ENCODE results near the gene KRT32.

The KRT32 gene

DNA sequence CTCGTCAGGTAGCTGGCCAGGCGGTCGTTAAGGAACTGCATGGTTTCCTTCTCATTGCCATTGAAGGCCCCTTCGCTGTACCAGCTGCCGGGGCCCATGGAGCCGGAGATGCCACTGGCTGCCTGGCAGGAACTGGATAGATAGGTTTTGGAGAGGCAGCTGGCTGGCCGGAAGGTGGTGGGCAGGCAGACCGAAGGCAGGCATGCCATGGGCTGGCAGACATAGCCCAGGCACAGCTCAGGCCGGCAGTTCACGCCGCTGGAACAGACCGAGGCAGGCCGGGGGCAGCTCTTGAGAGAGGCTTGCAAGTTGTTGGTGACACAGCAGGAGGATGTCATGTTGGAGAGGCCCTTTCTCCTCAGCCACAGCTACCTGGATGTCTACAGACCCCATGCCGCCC lies at the start of gene KRT32:
KRT32 (minus strand) TSS at position 399 of the 400 bp plus-strand sequence; CDS start at position 338, 61 bp downstream.
- H3K4me3 ChIP-seq (ENCODE audit: low read length), result no peak within 1 kb of the TSS
- no peak within 1 kb of the TSS for H3K27ac ChIP-seq (ENCODE audit: low read depth, low read length)
- H3K27me3 ChIP-seq (ENCODE audit: control insufficient read depth, insufficient read depth, low read length), result no peaks in the 10 kb centered on the region
- H3K4me1 ChIP-seq (ENCODE audit: control insufficient read depth, insufficient read depth, low read length), result no peaks in the 10 kb centered on the region
- H3K36me3 ChIP-seq (ENCODE audit: control insufficient read depth, insufficient read depth, low read length), result no peaks in the 10 kb centered on the region
- H3K9ac ChIP-seq (ENCODE audit: low read length), result no peak within 1 kb of the TSS

DNA sequence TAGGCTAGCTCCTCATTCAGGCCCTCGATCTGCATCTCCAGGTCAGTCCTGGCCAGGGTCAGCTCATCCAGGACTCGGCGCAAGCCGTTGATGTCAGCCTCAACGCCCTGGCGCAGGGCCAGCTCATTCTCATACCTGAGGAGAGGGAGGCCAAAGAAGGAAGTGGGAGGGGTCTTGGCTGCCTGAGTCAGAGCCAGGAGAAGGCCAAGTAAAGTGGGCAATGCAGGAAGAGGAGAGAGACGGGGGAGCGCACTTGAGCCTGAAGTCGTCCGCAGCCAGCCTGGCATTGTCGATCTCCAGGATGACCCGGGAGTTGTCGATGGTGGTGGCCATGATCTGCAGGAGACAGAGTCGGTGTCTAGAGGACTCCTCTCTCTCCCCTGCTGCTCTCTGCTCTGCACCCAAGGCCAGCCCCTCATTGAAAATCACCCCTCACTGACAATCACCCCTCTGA lies 49.7 kb upstream of the KRT32 start:
- no peak overlapping the region for H3K4me3 ChIP-seq (ENCODE audit: low read length)
- no peaks in the 10 kb centered on the region for H3K4me1 ChIP-seq (ENCODE audit: control insufficient read depth, insufficient read depth, low read length)
- no peaks in the 10 kb centered on the region for H3K27me3 ChIP-seq (ENCODE audit: control insufficient read depth, insufficient read depth, low read length)
- H3K9ac ChIP-seq (ENCODE audit: low read length), result no peak overlapping the region
- no peak overlapping the region for H3K27ac ChIP-seq (ENCODE audit: low read depth, low read length)
- H3K36me3 ChIP-seq (ENCODE audit: control insufficient read depth, insufficient read depth, low read length), result no peaks in the 10 kb centered on the region

DNA sequence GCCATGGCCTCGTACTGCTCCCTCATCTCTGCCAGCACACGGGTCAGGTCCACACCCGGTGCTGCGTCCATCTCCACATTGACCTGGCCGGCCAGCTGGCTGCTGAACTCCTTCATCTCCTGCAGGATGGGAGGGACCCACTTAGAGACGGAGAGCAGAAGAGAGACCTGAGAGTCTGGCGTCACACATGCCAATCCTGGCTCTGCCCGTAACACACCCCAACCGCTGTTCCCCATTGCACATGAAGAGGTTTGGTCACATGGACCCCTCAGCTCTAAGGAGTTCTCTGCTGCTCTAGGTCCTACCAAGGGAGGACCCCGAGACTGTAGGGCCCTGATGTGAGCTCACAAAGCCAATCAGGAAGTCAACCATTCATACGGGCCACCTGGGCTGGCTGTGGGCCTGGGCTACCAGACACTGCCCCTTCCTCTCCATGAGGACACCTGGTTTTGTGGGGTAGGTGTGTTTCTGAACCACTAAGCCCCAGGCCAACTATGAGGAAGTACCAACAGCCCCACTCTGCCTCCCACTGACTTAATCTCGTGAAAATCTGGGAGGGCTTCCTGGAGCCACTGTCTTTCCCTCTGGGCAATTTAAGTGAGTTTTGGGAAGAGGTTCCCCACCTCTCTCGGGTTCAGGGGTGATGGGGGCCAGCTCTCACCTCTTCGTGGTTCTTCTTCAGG lies 49.1 kb upstream of the KRT32 start:
- no peak overlapping the region for H3K4me3 ChIP-seq (ENCODE audit: low read length)
- H3K27me3 ChIP-seq (ENCODE audit: control insufficient read depth, insufficient read depth, low read length), result no peaks in the 10 kb centered on the region
- no peaks in the 10 kb centered on the region for H3K36me3 ChIP-seq (ENCODE audit: control insufficient read depth, insufficient read depth, low read length)
- no peaks in the 10 kb centered on the region for H3K4me1 ChIP-seq (ENCODE audit: control insufficient read depth, insufficient read depth, low read length)
- no peak overlapping the region for H3K9ac ChIP-seq (ENCODE audit: low read length)
- H3K27ac ChIP-seq (ENCODE audit: low read depth, low read length), result no peak overlapping the region

DNA sequence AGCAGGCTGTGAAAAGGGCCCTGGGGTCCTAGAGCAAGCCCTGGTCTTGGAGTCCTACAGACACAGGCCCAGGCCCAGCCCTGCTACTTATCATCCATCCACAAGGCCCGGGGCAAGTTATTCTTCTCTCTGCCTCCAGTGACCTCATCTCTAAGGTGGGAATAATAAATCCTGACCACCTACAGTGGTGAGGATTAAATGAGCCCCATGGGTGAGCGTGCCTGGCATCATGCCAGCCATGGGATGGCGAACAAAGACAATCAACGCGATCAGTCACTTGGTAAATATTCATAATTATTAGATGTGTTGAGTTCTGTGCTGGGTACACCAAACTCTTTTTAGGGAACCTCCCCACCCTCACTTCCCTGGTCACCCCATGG lies 46.0 kb upstream of the KRT32 start:
- H3K27ac ChIP-seq (ENCODE audit: low read depth, low read length), result no peak overlapping the region
- no peaks in the 10 kb centered on the region for H3K36me3 ChIP-seq (ENCODE audit: control insufficient read depth, insufficient read depth, low read length)
- H3K27me3 ChIP-seq (ENCODE audit: control insufficient read depth, insufficient read depth, low read length), result no peaks in the 10 kb centered on the region
- H3K9ac ChIP-seq (ENCODE audit: low read length), result no peak overlapping the region
- no peaks in the 10 kb centered on the region for H3K4me1 ChIP-seq (ENCODE audit: control insufficient read depth, insufficient read depth, low read length)
- no peak overlapping the region for H3K4me3 ChIP-seq (ENCODE audit: low read length)

DNA sequence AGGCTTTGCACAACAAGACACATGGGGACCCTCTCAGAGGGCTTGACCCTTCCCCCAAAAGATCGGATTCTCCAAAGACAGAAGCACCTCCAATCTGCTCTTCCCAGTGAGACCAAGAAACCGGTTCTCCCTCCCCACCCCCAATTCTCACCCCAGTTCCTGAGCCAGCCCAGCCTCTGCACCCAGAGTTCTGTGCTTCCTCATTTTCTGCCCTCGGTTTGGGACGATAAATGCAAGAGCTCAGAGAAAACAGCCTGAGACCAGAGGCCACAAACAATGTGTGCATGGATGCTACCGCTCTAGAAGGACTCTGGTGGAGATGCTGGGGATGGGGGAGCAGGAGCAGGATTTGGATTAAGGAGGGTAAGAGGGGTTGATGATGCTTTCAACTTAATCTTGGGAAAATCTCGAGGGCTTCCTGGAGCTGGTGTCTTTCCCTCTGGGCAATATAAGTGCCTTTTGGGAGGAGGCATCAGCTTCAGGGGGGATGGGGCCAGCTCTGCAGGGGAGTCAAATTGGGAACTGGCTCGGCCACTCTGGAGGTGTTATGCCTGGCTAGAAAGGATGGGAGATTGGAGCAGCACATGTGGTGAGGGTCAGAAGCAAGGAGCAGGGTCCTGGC lies 45.5 kb upstream of the KRT32 start:
- H3K4me1 ChIP-seq (ENCODE audit: control insufficient read depth, insufficient read depth, low read length), result no peaks in the 10 kb centered on the region
- H3K27me3 ChIP-seq (ENCODE audit: control insufficient read depth, insufficient read depth, low read length), result no peaks in the 10 kb centered on the region
- H3K9ac ChIP-seq (ENCODE audit: low read length), result no peak overlapping the region
- H3K27ac ChIP-seq (ENCODE audit: low read depth, low read length), result no peak overlapping the region
- no peaks in the 10 kb centered on the region for H3K36me3 ChIP-seq (ENCODE audit: control insufficient read depth, insufficient read depth, low read length)
- H3K4me3 ChIP-seq (ENCODE audit: low read length), result no peak overlapping the region

DNA sequence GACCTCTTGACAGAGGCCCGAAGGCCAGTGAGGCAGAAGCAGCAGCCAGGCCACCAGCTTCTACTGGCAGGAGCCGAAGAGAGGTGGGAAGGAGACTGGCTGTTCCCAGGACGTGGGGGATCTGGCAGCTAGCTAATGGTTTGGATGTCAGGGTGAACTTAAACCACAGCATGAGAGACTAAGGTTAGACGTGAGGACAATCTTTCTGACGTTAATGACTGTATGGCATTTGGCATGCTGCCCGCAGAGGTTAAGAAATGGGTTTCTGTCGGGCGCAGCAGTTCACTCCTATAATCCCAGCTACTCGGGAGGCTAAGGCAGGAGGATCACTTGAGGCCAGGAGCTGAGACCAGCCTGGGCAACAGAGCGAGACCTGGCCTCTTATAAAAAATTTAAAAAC lies 44.5 kb upstream of the KRT32 start:
- H3K9ac ChIP-seq (ENCODE audit: low read length), result no peak overlapping the region
- H3K4me3 ChIP-seq (ENCODE audit: low read length), result no peak overlapping the region
- no peaks in the 10 kb centered on the region for H3K4me1 ChIP-seq (ENCODE audit: control insufficient read depth, insufficient read depth, low read length)
- no peak overlapping the region for H3K27ac ChIP-seq (ENCODE audit: low read depth, low read length)
- no peaks in the 10 kb centered on the region for H3K36me3 ChIP-seq (ENCODE audit: control insufficient read depth, insufficient read depth, low read length)
- no peaks in the 10 kb centered on the region for H3K27me3 ChIP-seq (ENCODE audit: control insufficient read depth, insufficient read depth, low read length)

DNA sequence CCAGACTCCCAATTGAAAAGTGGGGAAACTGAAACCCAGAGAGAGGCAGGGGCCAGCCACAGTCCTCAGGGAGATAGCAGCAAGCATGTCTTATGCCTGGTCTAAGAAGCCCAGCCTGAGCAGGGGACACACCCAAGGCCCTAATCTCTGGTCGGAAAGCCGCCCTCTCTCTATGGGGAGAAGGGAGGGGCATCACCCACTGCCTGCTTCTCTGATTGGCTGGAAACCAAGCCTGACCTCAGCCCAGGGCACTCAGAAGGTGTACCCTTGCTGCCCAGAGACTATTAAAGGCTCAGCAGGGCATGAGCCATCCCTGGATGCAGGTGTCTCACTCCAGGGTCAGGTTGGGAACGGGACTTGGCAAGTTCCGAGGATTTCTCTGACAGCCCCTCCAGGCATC lies 43.9 kb upstream of the KRT32 start:
- Histone ChIP-seq H3K27me3 (ENCODE audit: control insufficient read depth, insufficient read depth, low read length) (no peaks in the 10 kb centered on the region), H3K9ac (ENCODE audit: low read length) (no peak overlapping the region), H3K36me3 (ENCODE audit: control insufficient read depth, insufficient read depth, low read length) (no peaks in the 10 kb centered on the region), H3K27ac (ENCODE audit: low read depth, low read length) (no peak overlapping the region), H3K4me3 (ENCODE audit: low read length) (no peak overlapping the region), H3K4me1 (ENCODE audit: control insufficient read depth, insufficient read depth, low read length) (no peaks in the 10 kb centered on the region)

DNA sequence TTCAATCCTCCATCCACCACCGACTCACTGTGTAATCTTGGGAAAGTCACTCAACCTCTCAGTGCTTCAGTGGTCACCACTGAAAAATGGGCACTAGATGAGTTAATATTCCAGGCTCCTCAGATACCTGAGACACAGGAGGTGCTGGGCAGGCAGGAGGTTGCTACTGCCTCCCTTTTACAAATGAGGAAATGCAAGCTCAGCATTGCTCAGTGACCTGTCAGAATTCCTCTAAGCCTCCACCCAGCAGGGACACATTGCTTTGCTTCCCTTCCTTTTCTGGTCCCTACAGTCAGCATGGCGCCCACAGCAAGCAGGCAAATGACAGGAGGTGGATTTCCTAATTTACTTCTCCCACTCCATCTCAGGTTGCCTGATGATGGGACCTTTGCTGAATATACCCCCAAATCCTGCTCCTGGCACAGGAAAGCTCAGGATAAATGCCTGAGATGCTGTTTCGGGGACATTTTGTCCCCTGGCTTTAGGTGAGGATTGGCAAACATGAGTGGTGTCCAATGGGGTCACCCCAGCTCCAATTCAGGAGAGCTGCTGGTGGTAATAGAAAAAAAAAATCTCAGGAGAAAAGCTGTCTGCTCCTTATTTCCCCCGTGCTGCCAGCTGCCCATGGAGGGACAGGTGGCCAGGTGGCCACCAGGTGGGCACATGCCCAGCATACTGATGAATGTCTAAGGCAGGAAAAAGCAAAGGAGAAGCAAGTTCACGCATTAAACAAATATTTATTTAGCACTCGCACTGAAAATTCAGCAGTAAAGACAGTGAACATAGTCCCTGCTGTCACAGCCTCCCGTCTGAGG lies 43.3 kb upstream of the KRT32 start:
- H3K36me3 ChIP-seq (ENCODE audit: control insufficient read depth, insufficient read depth, low read length), result no peaks in the 10 kb centered on the region
- H3K27me3 ChIP-seq (ENCODE audit: control insufficient read depth, insufficient read depth, low read length), result no peaks in the 10 kb centered on the region
- H3K4me3 ChIP-seq (ENCODE audit: low read length), result no peak overlapping the region
- no peaks in the 10 kb centered on the region for H3K4me1 ChIP-seq (ENCODE audit: control insufficient read depth, insufficient read depth, low read length)
- H3K9ac ChIP-seq (ENCODE audit: low read length), result no peak overlapping the region
- H3K27ac ChIP-seq (ENCODE audit: low read depth, low read length), result no peak overlapping the region

DNA sequence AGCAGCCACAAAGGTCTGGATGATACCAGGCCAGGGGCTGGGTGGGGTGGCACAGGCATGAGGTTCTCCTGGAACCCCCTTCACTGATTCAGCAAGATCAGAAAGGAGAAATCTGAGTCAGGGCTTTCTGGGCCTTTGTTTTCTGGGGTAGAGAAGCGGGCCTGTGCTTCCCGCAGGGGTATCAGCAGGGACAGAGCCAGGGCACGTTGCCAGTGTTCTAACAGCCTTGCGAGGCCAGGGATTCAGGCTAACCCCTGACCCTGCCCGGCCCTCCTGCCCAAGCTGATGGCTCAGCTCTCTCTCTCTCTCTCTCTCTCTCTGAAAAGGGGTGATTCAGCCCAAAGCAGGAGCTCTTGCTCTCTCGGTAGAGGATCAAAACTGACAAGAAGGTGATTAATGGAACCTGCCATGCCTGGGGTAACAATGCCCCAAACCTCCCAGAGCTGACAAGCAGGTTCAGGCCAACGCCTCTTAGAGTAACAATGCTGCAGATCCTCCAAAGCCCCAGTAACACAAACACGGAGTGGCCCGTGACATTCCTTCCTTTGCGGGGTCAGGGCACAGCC lies 40.2 kb upstream of the KRT32 start:
- Histone ChIP-seq H3K4me1 (ENCODE audit: control insufficient read depth, insufficient read depth, low read length) (peaks cover 3% of the 10 kb centered on the region), H3K9ac (ENCODE audit: low read length) (no peak overlapping the region), H3K4me3 (ENCODE audit: low read length) (no peak overlapping the region), H3K27me3 (ENCODE audit: control insufficient read depth, insufficient read depth, low read length) (no peaks in the 10 kb centered on the region), H3K27ac (ENCODE audit: low read depth, low read length) (no peak overlapping the region), H3K36me3 (ENCODE audit: control insufficient read depth, insufficient read depth, low read length) (no peaks in the 10 kb centered on the region)

DNA sequence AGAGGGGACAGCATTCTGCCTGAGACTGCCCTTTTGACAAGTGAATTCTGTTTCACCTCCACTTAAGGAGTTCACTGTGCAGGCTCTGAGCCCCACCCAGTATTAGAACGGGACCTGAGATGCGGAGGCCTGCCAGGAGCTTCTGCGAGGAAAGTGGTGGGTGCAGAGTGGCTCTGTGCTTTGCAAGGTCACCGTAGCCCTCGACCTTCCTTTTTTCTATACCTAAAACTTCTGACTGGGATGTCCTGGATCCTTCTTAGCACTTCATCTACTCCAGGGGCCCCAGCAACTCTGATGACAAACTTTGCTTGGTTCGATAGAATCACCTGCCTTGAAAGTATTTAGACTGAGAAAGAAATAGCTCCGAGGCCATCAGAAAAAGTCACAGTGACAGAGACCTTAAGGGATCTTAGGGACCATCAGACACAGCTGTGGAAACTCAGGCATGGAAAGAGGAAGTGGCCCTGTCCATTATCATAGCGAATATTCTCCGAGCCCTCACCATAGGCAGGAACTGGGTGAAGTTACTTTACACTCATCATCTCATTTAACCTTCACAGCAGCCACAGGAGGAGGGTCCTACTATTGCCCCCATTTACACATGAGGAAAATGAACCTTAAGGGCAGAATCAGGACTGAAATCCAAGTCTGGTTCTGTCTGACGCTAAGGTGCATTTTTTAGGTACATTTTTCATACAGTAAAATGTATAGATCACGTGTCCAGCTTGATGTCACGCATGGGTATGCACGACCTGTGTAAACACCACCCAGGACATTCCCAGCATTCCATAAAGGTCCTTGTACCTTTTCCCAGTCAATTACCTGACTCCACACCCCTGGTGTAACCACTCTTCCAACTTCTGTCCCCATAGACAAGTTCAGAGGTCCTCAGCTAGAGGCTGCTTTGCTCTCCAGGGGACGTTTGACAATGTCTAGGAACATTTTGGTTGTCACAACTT lies 38.9 kb upstream of the KRT32 start:
- H3K27ac ChIP-seq (ENCODE audit: low read depth, low read length), result no peak overlapping the region

DNA sequence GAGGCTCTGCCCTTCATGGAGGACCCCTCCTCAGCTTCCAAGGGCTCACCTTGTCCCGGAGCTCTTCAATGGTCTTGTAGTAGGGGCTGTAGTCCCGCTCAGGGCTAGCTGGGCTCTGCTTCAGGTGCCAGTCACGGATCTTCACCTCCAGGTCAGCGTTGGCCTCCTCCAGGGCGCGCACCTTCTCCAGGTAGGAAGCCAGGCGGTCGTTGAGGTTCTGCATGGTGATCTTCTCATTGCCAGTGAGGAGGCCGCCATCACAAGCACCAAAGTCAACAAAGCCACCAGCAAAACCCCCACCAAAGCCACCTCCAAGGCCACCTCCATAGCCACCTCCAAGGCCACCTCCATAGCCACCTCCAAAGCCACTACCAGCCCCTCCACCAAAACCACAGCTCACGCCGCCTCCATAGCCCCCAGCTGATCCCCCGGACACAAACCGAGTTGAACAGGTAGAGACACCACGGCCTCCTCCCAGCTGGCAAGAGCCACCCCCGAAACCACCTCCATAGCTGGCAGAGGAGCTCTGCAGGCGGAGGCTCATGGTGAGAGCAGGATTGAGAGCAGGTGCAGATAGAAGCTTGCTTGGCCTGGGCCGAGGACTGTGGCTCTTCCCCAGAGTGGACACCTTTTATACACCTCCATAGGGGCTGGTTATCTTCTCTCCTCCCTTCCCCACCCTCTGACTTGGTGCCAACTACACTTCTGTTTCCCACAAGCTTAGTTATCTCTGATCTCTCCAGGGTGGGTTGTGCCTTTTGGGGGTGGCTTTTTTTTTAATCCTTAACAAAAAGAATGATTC lies 38.0 kb upstream of the KRT32 start, which contains the start of gene KRT13:
KRT13 (minus strand) TSS at position 606 of the 802 bp plus-strand sequence; CDS start at position 544, 62 bp downstream.
- Histone ChIP-seq H3K4me3 (ENCODE audit: low read length) (no peak within 1 kb of the TSS), H3K36me3 (ENCODE audit: control insufficient read depth, insufficient read depth, low read length) (no peaks in the 10 kb centered on the region), H3K27me3 (ENCODE audit: control insufficient read depth, insufficient read depth, low read length) (no peaks in the 10 kb centered on the region), H3K4me1 (ENCODE audit: control insufficient read depth, insufficient read depth, low read length) (peaks cover 3% of the 10 kb centered on the region), H3K9ac (ENCODE audit: low read length) (no peak within 1 kb of the TSS), H3K27ac (ENCODE audit: low read depth, low read length) (no peak within 1 kb of the TSS)

More for the DNA sequence above, 38.9 kb upstream of the KRT32 start:
- Histone ChIP-seq H3K4me3 (ENCODE audit: low read length) (no peak overlapping the region), H3K36me3 (ENCODE audit: control insufficient read depth, insufficient read depth, low read length) (no peaks in the 10 kb centered on the region), H3K9ac (ENCODE audit: low read length) (no peak overlapping the region), H3K4me1 (ENCODE audit: control insufficient read depth, insufficient read depth, low read length) (peaks cover 3% of the 10 kb centered on the region), H3K27me3 (ENCODE audit: control insufficient read depth, insufficient read depth, low read length) (no peaks in the 10 kb centered on the region)

All from rectal smooth muscle tissue (tissue), 1 donor.